GM19467 (cell line): Measurements from ENCODE around the gene KIAA1328.
A peak's percentile ranks its signal among the peaks of the same experiment; 100 is the strongest.
"Not testable (repeated sequence)": the region's sequence is repeated elsewhere in the genome, so short reads cannot be mapped to it uniquely, and the experiment has no call there.

Experiments
- ATAC-seq: cut with Tn5 transposase; IDR thresholded peaks from one replicate; pipeline ENCODE4 v1.9.1; 2021; ENCODE audit warnings: mild to moderate bottlenecking, moderate library complexity; ENCODE audit not compliant: unreplicated experiment

KIAA1328 gene

GRCh38 chr18:36828630-36829361 lies at the start of gene KIAA1328, which contains the start of gene TPGS2:
Gene KIAA1328 (plus strand): TSS chr18:36829127. CDS start chr18:36829139, 12 bp downstream.
Gene TPGS2 (minus strand): TSS chr18:36829002. CDS start chr18:36828767, 235 bp downstream.
- ATAC-seq: peak; percentile 94

- ATAC-seq: no peak
These were observed 48.2 kb upstream of the KIAA1328 start for GRCh38 chr18:36780748-36781147.

GRCh38 chr18:36782710-36783109 lies 46.2 kb upstream of the KIAA1328 start:
- ATAC-seq: no peak

GRCh38 chr18:36783792-36784191 lies 45.1 kb upstream of the KIAA1328 start:
- ATAC-seq: no peak

- no peak for ATAC-seq
These were observed 42.2 kb upstream of the KIAA1328 start for GRCh38 chr18:36786686-36787085.

- ATAC-seq: no peak
These were observed 36.2 kb upstream of the KIAA1328 start for GRCh38 chr18:36792634-36793283.

GRCh38 chr18:36798738-36799473 lies 30.0 kb upstream of the KIAA1328 start:
- no peak for ATAC-seq

GRCh38 chr18:36805105-36805504 lies 23.8 kb upstream of the KIAA1328 start:
- no peak for ATAC-seq

- ATAC-seq: no peak
These were observed 20.2 kb upstream of the KIAA1328 start for GRCh38 chr18:36808681-36809080.

- ATAC-seq: peak; percentile 96
These were observed 19.1 kb upstream of the KIAA1328 start for GRCh38 chr18:36809590-36810381.

- ATAC-seq: no peak
These were observed 17.5 kb upstream of the KIAA1328 start for GRCh38 chr18:36811430-36811829.

- ATAC-seq: no peak
These were observed 17.0 kb upstream of the KIAA1328 start for GRCh38 chr18:36811955-36812354.

GRCh38 chr18:36812678-36813077 lies 16.2 kb upstream of the KIAA1328 start:
- ATAC-seq: no peak

GRCh38 chr18:36813101-36813775 lies 15.7 kb upstream of the KIAA1328 start:
- no peak for ATAC-seq

- no peak for ATAC-seq
These were observed 15.1 kb upstream of the KIAA1328 start for GRCh38 chr18:36813824-36814223.

GRCh38 chr18:36814994-36815393 lies 13.9 kb upstream of the KIAA1328 start:
- ATAC-seq: no peak

- ATAC-seq: not testable (repeated sequence)
These were observed 12.8 kb upstream of the KIAA1328 start for GRCh38 chr18:36816096-36816495.

GRCh38 chr18:36817039-36817438 lies 11.9 kb upstream of the KIAA1328 start:
- no peak for ATAC-seq

- ATAC-seq: no peak
These were observed 10.3 kb upstream of the KIAA1328 start for GRCh38 chr18:36818652-36819051.

- ATAC-seq: no peak
These were observed 9.3 kb upstream of the KIAA1328 start for GRCh38 chr18:36819621-36820020.
